GM12864 (cell line): ENCODE data around the gene ZNF662.

ENCODE experiments used
- DNase-seq: peaks from one replicate; pipeline ENCODE4 v3.0.0-alpha.2; 2011; ENCODE audit warnings: low read depth
- H3K4me3 ChIP-seq: 2 replicates; pipeline ENCODE4 v1.5.1; 2011; ENCODE audit warnings: mild to moderate bottlenecking, low read depth, low read length, control low read depth
- CTCF ChIP-seq: IDR thresholded peaks from 2 replicates; pipeline ENCODE4 v1.5.1; 2011; ENCODE audit warnings: low read depth, mild to moderate bottlenecking, moderate library complexity, low read length, control low read depth, inconsistent platforms; ENCODE audit errors: missing control alignments

The ZNF662 gene

GRCh38 chr3:42911551-42911950 lies 5.6 kb downstream of the ZNF662 start:
- TF ChIP-seq CTCF = no peak
- H3K4me3 ChIP-seq = no peak overlapping the region
- no peak for DNase-seq

- no peak overlapping the region for H3K4me3 ChIP-seq
- no peak for DNase-seq
- no peak for TF ChIP-seq CTCF
Measured at GRCh38 chr3:42914771-42915515, 9.0 kb downstream of the ZNF662 start.

- H3K4me3 ChIP-seq = no peak overlapping the region
- TF ChIP-seq CTCF = no peak
- no peak for DNase-seq
Measured at GRCh38 chr3:42923606-42924005, 17.7 kb downstream of the ZNF662 start.

- no peak for TF ChIP-seq CTCF
- H3K4me3 ChIP-seq = no peak overlapping the region
- no peak for DNase-seq
Measured at GRCh38 chr3:42926310-42926709, 20.4 kb downstream of the ZNF662 start.

GRCh38 chr3:42934111-42934510 lies 28.2 kb downstream of the ZNF662 start:
- no peak overlapping the region for H3K4me3 ChIP-seq
- DNase-seq = no peak
- no peak for TF ChIP-seq CTCF

GRCh38 chr3:42934910-42935309 lies 29.0 kb downstream of the ZNF662 start:
- DNase-seq = no peak
- no peak for TF ChIP-seq CTCF
- no peak overlapping the region for H3K4me3 ChIP-seq

- TF ChIP-seq CTCF = no peak
- DNase-seq = no peak
- no peak overlapping the region for H3K4me3 ChIP-seq
Measured at GRCh38 chr3:42935472-42935871, 29.5 kb downstream of the ZNF662 start.
